Stimulated activated CD4-positive, alpha-beta T cell treated with anti-CD3 and anti-CD28 coated beads, Interleukin-2, amount 100 ng/mL, for 24 hours (primary cell): Measurements from ENCODE around the gene RSPH6A.
"Not testable (repeated sequence)": the region's sequence is repeated elsewhere in the genome, so short reads cannot be mapped to it uniquely, and the experiment has no call there.

Source experiments
- DNase-seq, 2 donors: peaks; one replicate each; pipeline ENCODE4 v3.0.0-alpha.2; 2020

Gene RSPH6A

DNA sequence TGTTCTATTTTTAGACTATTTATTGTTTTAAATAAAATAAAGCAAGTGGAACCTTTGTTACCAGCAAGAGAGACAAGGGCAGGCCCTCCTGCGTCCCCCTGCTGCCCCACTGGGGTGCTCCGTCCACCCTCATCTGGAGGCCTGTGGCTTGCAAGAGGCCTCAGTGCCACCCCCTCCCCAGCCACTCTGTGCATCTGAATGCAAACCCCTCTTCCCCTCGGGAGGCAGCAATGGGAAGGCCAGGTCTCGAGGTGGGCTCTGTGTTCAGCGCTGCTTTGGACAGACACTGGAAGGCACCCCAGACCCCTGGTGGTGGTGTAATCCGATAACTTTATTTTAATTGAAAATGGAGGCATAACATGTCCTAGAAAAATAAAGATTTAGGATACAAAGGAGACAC is 50.6 kb downstream of the RSPH6A start:
- no peak for DNase-seq

GRCh38 chr19:45763691-45764294 is 51.3 kb downstream of the RSPH6A start:
- DNase-seq = no peak

GRCh38 chr19:45762870-45763631 is 52.1 kb downstream of the RSPH6A start:
- DNase-seq = no peak

DNA sequence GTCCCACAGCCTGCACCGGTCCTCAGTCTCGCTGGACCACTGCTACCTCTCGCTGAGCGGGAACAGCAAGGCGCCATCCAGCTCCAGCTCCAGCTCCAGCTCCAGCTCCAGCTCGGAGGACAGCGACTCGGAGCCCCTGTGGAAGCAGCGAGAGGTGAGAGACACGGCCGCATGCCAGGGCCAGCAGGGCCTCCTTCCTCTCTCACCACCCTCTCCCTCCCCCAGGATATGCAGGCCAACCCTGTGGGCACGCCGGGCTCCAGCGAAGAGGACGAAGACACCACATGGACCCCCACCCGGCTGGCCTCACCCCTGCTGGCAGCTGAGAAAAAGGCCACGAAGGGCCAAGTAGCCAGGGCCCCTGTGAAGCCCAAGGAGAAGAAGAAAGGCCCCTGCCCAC is 53.4 kb downstream of the RSPH6A start:
- no peak for DNase-seq

GRCh38 chr19:45758921-45759320 is 56.2 kb downstream of the RSPH6A start:
- no peak for DNase-seq

DNA sequence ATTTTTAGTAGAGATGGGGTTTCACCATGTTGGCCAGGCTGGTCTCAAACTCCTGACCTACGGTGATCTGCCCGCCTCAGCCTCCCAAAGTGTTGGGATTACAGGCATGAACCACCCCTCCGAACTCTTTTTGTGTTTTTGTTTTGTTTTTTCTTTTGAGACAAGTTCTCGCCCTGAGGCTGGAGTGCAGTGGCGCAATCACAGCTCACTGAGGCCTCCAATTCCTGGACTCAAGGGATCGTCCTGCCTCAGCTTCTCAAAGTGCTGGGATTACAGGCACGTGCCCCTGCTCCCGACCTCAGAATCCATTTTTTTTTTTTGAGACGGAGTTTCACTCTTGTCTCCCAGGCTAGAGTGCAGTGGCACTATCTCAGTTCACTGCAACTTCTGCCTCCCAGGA is 57.4 kb downstream of the RSPH6A start:
- DNase-seq = no peak

GRCh38 chr19:45754323-45754722 is 60.8 kb downstream of the RSPH6A start:
- DNase-seq = no peak

DNA sequence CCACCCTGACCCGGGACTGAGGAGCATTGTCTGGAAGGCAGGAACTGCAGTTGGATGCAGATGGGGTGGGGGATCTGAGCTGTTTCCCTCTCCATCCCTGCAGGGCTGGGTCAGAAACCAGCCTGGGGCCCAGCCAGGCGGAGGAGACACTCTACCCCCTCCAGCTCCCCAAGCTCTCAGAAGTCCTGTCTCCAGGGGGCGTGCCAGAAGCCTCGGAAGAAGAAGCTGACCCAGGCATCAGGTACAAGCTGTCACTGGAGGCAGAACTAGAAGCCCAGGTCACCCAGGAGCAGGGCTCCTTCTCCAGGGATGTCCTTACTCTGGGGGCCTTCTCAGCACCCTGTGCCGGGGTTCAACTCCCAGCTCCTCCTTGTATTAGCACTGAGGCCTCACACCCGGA is 61.6 kb downstream of the RSPH6A start:
- DNase-seq = no peak

DNA sequence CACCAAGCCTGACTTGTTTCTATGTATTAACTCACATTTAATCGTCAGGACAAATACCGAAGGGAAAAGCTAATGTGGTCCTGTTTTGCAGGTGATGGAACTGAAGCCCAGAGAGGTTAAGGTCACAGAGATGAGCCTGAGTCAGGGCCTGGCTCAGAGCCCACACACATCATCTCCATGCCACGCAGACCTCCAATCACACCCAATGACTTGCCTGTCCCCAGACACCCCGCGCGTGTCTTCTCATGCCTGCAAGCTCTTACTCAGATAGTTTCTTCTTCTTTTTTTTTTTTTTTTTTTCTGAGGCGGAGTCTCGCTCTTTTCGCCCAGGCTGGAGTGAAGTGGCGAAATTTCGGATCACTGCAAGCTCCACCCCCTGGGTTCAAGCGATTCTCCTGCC is 62.5 kb downstream of the RSPH6A start:
- DNase-seq = no peak

DNA sequence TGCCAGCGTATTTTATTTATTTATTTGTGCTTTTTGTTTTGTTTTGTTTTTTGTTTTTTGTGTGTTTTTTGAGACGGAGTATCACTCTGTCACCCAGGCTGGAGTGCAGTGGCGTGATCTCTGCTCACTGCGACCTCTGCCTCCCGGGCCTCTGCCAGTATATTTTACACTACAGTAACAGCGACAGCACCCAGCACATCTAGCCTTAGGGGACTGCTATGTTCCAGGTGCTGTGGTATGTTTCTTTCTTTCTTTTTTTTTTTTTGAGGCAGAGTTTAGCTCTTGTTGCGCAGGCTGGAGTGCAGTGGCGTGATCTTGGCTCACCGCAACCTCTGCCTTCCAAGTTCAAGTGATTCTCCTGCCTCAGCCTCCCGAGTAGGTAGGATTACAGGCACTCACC is 63.6 kb downstream of the RSPH6A start:
- DNase-seq = not testable (repeated sequence)

DNA sequence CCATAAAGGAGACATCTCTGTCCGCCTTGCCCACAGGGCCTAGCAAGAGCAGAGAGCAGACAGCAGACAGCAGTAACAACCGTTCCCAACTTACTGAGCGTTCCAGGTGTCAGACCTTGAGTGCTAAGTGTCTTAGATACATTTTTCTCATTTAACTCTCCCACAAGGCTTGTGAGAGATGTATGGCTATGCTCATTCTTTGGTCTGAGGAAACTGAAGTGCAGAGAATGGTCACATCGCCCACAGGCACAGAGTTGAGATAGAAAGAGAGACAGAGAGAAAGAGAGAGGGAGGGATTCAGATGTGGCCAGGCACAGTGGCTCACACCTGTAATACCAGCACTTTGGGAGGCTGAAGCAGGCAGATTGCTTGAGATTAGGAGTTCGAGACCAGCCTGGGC is 67.6 kb downstream of the RSPH6A start:
- no peak for DNase-seq

GRCh38 chr19:45746866-45747265 is 68.2 kb downstream of the RSPH6A start:
- no peak for DNase-seq
